HepG2 (cell line): ENCODE results near the gene KDM3B.

Experiments
- CREB1 ChIP-seq, 2 experiments: fragments of 450-650 bp in 1 of 2; IDR thresholded peaks; 2 replicates each; pipeline ENCODE4 v1.6.1; 2016 to 2017; ENCODE audit warnings: control low read depth in 1 of 2, mild to moderate bottlenecking in 1 of 2, missing compliant biosample characterization in 1 of 2, missing genetic modification characterization in 1 of 2
- IRF1 ChIP-seq: sonication (generic); formaldehyde crosslinking; IDR thresholded peaks from 2 replicates; pipeline ENCODE4 v1.4.0; 2020; ENCODE audit warnings: low read depth, mild to moderate bottlenecking, missing genetic modification reagents
- KAT7 ChIP-seq: IDR thresholded peaks from 2 replicates; pipeline ENCODE4 v1.6.1; 2018; ENCODE audit warnings: borderline replicate concordance, missing compliant biosample characterization
- MIXL1 ChIP-seq: IDR thresholded peaks from 2 replicates; pipeline ENCODE4 v1.6.1; 2016
- MXI1 ChIP-seq: IDR thresholded peaks from 3 replicates; pipeline ENCODE4 v1.6.1; 2012; ENCODE audit warnings: low read depth, low read length, inconsistent platforms, borderline replicate concordance
- POLR2A ChIP-seq, 2 experiments: IDR thresholded peaks; 2 replicates each; pipeline ENCODE4 v1.6.1; 2011; ENCODE audit warnings: low read depth in 2 of 2, low read length in 2 of 2, mild to moderate bottlenecking in 1 of 2, moderate library complexity in 1 of 2; ENCODE audit not compliant: insufficient read depth in 1 of 2
- SP2 ChIP-seq: sonication (generic); formaldehyde crosslinking; IDR thresholded peaks from 2 replicates; pipeline ENCODE4 v1.5.1; 2020; ENCODE audit warnings: mild to moderate bottlenecking, missing genetic modification reagents
- ZNF737 ChIP-seq: sonication (generic); formaldehyde crosslinking; IDR thresholded peaks from 2 replicates; pipeline ENCODE4 v1.5.0; 2020; ENCODE audit warnings: missing genetic modification reagents, mild to moderate bottlenecking, borderline replicate concordance

- TF ChIP-seq MIXL1 (CRISPR knock-in tag) (peak; percentile 32; the same call in 1 of the 2 replicates), ZNF737 (CRISPR knock-in tag) (no peak), MXI1 (peak; percentile 67; the same call in 1 of the 3 replicates), SP2 (CRISPR knock-in tag) (no peak), POLR2A (IDR thresholded peaks at IDR 0.05; ENCODE audit: insufficient read depth in 1 of 2, low read depth in 2 of 2, low read length in 2 of 2) (no peak), IRF1 (no peak), CREB1 (IDR thresholded peaks at IDR 0.05) (no peak), CREB1 (CRISPR knock-in tag; IDR thresholded peaks at IDR 0.05) (no peak), KAT7 (no peak; the same call in 1 of the 2 replicates)
Observed at GRCh38 chr5:138352071-138352721, at the start of gene KDM3B.
